Lower leg skin (tissue), 4 donors: Measurements from ENCODE around the gene PLEKHN1. TPM values are rescaled to one million over a fixed set of nuclear protein-coding genes. Genes with fewer than 3 reads are reported as not detected.

Experiments
- DNase-seq, 2 donors: peaks; one replicate each; pipeline ENCODE4 v3.0.0-alpha.2; 2019; ENCODE audit warnings: low spot score in 2 of 2
- H3K4me3 ChIP-seq: fragments of 200-600 bp; sonication (generic); 2 replicates; pipeline ENCODE4 v1.5.1; 2017; ENCODE audit warnings: mild to moderate bottlenecking, low read depth; ENCODE audit not compliant: poor library complexity, severe bottlenecking
- POLR2A ChIP-seq, 2 donors: fragments of 450-650 bp; IDR thresholded peaks; one replicate each; pipeline ENCODE4 v1.6.1; 2016 to 2017; ENCODE audit warnings: antibody characterized with exemption in 2 of 2, mild to moderate bottlenecking in 1 of 2, moderate library complexity in 1 of 2
- WGBS, 2 donors: methylation state at CpG; one replicate each; pipeline ENCODE4 v1.1.5; 2018; 5-methylcytosine and 5-hydroxymethylcytosine counted together
- intact Hi-C: fragments of 100-400 bp; cut with DNase I; formaldehyde crosslinking; loops from one replicate; pipeline ENCODE4 v1.15.0; 2023; ENCODE audit warnings: low total_unique reads
- total RNA-seq, 4 donors: library from RNA; depleted of rRNA; stranded (reverse); fragments of >200 nt; gene quantifications; one replicate each; pipeline ENCODE4 v1.1.0, GENCODE V29; 2016
- TF ChIP-seq, protein P1 (sequence below), 3 donors: fragments of 450-650 bp; IDR thresholded peaks; one replicate each; pipeline ENCODE4 v1.5.1; 2016; ENCODE audit warnings: antibody characterized with exemption in 3 of 3, mild to moderate bottlenecking in 3 of 3, moderate library complexity in 2 of 3

PLEKHN1 gene, protein sequence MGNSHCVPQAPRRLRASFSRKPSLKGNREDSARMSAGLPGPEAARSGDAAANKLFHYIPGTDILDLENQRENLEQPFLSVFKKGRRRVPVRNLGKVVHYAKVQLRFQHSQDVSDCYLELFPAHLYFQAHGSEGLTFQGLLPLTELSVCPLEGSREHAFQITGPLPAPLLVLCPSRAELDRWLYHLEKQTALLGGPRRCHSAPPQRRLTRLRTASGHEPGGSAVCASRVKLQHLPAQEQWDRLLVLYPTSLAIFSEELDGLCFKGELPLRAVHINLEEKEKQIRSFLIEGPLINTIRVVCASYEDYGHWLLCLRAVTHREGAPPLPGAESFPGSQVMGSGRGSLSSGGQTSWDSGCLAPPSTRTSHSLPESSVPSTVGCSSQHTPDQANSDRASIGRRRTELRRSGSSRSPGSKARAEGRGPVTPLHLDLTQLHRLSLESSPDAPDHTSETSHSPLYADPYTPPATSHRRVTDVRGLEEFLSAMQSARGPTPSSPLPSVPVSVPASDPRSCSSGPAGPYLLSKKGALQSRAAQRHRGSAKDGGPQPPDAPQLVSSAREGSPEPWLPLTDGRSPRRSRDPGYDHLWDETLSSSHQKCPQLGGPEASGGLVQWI
- 100 to 1,000 TPM in 1 of 4 donors, 10 to 100 TPM in 3; 38.7 to 109 (median 45.3) TPM for total RNA-seq

DNA sequence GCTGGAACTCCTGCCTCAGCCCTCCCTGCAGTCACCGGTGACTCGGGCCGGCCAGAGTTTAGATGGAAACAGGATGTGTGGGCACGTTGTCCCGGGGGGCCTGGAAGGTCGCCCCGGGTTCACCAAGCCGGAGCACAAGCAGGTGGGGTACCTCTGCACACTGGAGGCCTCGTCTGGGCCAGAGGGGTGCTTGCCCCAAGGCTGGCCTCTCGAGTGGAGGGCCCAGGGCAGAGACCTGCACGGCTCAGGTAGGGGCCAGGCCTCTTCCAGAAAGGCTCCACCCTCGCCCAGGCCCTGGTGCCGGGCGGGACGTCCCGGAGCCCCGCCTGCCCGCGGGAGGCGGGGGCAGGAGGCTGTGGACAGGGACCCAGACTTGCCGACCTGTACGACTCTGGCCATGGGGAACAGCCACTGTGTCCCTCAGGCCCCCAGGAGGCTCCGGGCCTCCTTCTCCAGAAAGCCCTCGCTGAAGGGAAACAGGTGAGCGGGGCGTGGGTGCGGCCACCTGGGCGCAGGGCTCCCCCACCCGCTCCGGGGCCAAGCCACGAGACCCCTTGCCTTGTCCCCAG lies at the start of gene PLEKHN1:
PLEKHN1 (plus strand) TSS at position 348 of the 569 bp plus-strand sequence; CDS start at position 398, 50 bp downstream.
- intact Hi-C loops: no loop called here
- no peak for DNase-seq
- peak within 1 kb of the TSS; percentile 48 for H3K4me3 ChIP-seq
- no peak for TF ChIP-seq POLR2A (IDR thresholded peaks at IDR 0.05)
- TF ChIP-seq, protein P1, sequence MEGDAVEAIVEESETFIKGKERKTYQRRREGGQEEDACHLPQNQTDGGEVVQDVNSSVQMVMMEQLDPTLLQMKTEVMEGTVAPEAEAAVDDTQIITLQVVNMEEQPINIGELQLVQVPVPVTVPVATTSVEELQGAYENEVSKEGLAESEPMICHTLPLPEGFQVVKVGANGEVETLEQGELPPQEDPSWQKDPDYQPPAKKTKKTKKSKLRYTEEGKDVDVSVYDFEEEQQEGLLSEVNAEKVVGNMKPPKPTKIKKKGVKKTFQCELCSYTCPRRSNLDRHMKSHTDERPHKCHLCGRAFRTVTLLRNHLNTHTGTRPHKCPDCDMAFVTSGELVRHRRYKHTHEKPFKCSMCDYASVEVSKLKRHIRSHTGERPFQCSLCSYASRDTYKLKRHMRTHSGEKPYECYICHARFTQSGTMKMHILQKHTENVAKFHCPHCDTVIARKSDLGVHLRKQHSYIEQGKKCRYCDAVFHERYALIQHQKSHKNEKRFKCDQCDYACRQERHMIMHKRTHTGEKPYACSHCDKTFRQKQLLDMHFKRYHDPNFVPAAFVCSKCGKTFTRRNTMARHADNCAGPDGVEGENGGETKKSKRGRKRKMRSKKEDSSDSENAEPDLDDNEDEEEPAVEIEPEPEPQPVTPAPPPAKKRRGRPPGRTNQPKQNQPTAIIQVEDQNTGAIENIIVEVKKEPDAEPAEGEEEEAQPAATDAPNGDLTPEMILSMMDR (IDR thresholded peaks at IDR 0.05): no peak
- WGBS, 2 donors: 10 to 14% methylated on average over 10 to 16 of the region's 31 CpGs

DNA sequence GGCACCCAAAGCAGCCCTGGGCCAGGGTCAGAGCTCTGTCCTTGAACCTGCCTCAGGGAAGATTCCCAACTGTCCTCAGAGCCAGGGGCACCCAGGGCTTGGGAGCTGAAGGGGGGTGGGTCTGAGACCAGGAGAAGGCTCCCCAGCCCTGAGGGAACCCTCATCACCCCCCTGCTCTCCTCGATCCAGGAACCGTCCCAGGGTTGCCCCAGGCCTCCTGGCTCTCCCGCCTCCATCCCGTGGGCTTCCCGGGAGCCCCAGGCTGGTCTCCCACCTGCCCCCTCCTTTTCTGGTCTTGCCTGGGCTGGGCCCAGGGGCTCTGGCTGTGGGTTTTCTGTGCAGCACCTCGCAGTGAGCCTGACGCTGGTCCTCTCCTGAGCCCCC lies 49.2 kb upstream of the PLEKHN1 start:
- intact Hi-C loops: no loop called here
- H3K4me3 ChIP-seq: no peak overlapping the region
- TF ChIP-seq, protein P1 (IDR thresholded peaks at IDR 0.05): no peak
- TF ChIP-seq POLR2A (IDR thresholded peaks at IDR 0.05): no peak
- DNase-seq: no peak
- 25 to 28% methylated on average over 6 to 7 of the region's 7 CpGs for WGBS, 2 donors

DNA sequence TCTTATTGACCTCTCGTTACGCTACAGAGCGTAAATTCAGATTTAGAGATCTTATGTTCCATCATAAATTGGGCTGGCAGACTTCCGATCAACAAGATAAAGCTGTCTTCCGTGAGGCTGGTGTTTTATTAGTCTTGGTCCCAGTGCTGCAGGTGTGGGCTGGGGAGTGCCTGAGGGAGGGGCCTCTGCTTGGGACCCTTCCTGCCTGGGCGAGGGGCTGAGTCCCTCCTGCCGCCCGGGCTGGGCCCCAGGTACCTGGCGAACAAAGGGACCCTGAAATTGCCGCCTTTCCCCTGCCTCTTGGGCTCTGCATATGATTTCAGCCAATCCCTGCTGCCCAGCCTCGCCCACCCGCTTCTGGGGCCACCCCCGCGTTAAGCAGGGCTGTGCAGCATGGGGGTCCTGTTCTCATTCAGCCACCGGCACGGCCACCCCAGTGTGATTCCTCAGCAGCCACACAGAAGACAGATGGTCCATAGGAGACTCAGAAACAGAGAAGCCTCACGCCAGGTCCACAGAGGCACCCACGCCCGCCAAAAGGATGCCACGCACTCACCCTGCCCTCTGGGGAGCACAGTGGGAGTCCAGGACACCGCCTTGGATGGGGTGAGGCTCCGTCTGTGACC lies 48.7 kb upstream of the PLEKHN1 start:
- intact Hi-C loops: no loop called here
- DNase-seq: no peak
- 37 to 38% methylated on average over 16 to 22 of the region's 22 CpGs for WGBS, 2 donors
- TF ChIP-seq POLR2A (IDR thresholded peaks at IDR 0.05): no peak
- TF ChIP-seq, protein P1 (IDR thresholded peaks at IDR 0.05): no peak
- no peak overlapping the region for H3K4me3 ChIP-seq

DNA sequence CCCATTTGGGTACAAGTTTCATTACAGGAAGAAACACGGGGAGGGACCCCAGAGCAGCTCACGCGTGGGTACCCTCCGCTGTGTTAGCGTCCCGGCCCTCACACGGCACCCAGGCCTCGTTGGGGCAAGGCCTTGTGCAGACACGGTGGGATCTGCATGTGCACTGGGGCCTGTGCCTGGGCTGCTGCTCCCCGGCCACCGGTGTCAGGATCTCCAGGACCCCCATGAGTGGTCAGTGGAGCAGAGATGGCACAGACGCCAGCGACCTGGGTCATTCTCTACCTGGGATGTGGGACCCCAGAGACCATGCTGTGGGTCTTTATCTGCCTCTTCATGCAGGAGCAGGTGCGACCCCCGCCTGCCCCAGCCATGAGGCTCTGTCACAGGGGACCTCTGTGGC lies 47.9 kb upstream of the PLEKHN1 start:
- no peak for DNase-seq

DNA sequence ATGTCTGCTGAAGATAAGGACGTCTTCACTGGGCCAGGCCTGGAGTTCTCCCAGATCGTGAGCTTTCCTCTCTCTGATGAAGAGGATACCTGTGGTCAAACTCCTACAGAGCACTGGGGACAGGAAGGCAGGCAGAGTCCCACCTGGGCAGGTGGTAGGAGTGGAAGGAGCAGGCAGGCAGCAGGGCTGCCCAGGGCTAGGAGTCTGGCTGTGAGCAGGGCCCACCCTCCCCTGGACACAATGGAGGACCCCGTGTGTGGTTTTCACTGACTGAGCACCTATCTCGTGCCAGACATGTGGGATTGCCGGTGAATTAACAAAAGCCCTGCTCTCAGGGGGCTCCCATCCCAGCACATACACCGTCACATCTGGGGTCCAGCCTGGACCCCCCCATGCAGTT lies 47.4 kb upstream of the PLEKHN1 start:
- no peak for DNase-seq
- 50 to 64% methylated on average over 6 of the region's 6 CpGs for WGBS, 2 donors
- H3K4me3 ChIP-seq: no peak overlapping the region
- TF ChIP-seq, protein P1 (IDR thresholded peaks at IDR 0.05): no peak
- TF ChIP-seq POLR2A (IDR thresholded peaks at IDR 0.05): no peak
- intact Hi-C loops: no loop called here

More for the DNA sequence above, 47.9 kb upstream of the PLEKHN1 start:
- no peak for TF ChIP-seq POLR2A (IDR thresholded peaks at IDR 0.05)
- TF ChIP-seq, protein P1 (IDR thresholded peaks at IDR 0.05): no peak
- intact Hi-C loops: no loop called here
- no peak overlapping the region for H3K4me3 ChIP-seq
- 63 to 76% methylated on average over 11 to 15 of the region's 15 CpGs for WGBS, 2 donors
